HCT116 (cell line): ENCODE results near the gene HERC2. TPM values are rescaled to one million over a fixed set of nuclear protein-coding genes. Genes with fewer than 3 reads are reported as not detected.

Experiments used
- ATAC-seq: fragments of 200-7000 bp; cut with Tn5 transposase; 2 replicates; pipeline ENCODE4 v1.9.1; 2020; ENCODE audit warnings: mild to moderate bottlenecking, moderate library complexity
- BruUV-seq: library from RNA; stranded (reverse); fragments of 400-500 nt; replicated peaks from 2 replicates; lab custom pipeline; 2021; lab: Mats Ljungman, UMichigan
- CTCF ChIA-PET: fragments of 300-600 bp; sonication (Branson Sonifier 250); formaldehyde crosslinking; loops from one replicate; lab custom pipeline; 2021; ENCODE audit warnings: antibody characterized with exemption; lab: Charles Lee
- POLR2A ChIA-PET: fragments of 300-600, 350-600 bp; sonication (Branson Sonifier 250); formaldehyde crosslinking; loops from one replicate; lab custom pipeline; 2021; ENCODE audit warnings: antibody characterized with exemption; lab: Charles Lee
- RAD21 ChIA-PET, 2 experiments: fragments of 300-600 bp; sonication (Branson Sonifier 250); formaldehyde crosslinking; loops; one replicate each; lab custom pipeline; 2023; ENCODE audit warnings: low total read pairs in 2 of 2; ENCODE audit not compliant: uncharacterized antibody in 2 of 2, unreplicated experiment in 2 of 2, low non-redundant PET in 1 of 2; lab: Charles Lee
- DNase-seq: peaks from one replicate; pipeline ENCODE4 v3.0.0-alpha.2; 2010; ENCODE audit warnings: low read depth, low spot score
- H2AFZ ChIP-seq: fragments of 200-600 bp; shearing (Covaris generic), sonication (generic); 2 replicates; pipeline ENCODE4 v1.6.1; 2017; ENCODE audit warnings: low read depth, mixed run types, mixed read lengths, antibody characterized with exemption, low read length; ENCODE audit not compliant: poor library complexity, severe bottlenecking
- H3K27ac ChIP-seq: 2 replicates; pipeline ENCODE4 v1.5.1; 2012; ENCODE audit warnings: low read depth, low read length
- H3K27me3 ChIP-seq: fragments of 200-600 bp; sonication (generic); 2 replicates; pipeline ENCODE4 v1.6.1; 2016; ENCODE audit warnings: mixed run types, low read length, mixed read lengths; ENCODE audit not compliant: insufficient read depth
- H3K36me3 ChIP-seq, 2 experiments: fragments of 200-500 bp in 1 of 2; fragments of 200-600 bp in 1 of 2; sonication (Bioruptor generic) in 1 of 2; sonication (generic) in 1 of 2; 2 replicates each; pipeline versions ENCODE4 v1.5.1 to v1.6.1; 2014 to 2016; ENCODE audit warnings: low read length in 2 of 2, inconsistent platforms in 1 of 2, mixed read lengths in 1 of 2, mixed run types in 1 of 2; ENCODE audit not compliant: insufficient read depth in 2 of 2, control insufficient read depth in 1 of 2
- H3K4me1 ChIP-seq, 2 experiments: fragments of 200-600 bp in 1 of 2; sonication (generic) in 1 of 2; 2 replicates each; pipeline versions ENCODE4 v1.5.1 to v1.6.1; 2012 to 2017; ENCODE audit warnings: low read length in 2 of 2, inconsistent platforms in 1 of 2, mild to moderate bottlenecking in 1 of 2, mixed read lengths in 1 of 2, mixed run types in 1 of 2, moderate library complexity in 1 of 2; ENCODE audit not compliant: insufficient read depth in 2 of 2, control insufficient read depth in 1 of 2
- H3K4me2 ChIP-seq: fragments of 200-600 bp; sonication (generic); 2 replicates; pipeline ENCODE4 v1.6.1; 2017; ENCODE audit warnings: mixed run types, low read length, mixed read lengths
- H3K4me3 ChIP-seq, 2 experiments: fragments of 200-600 bp in 1 of 2; sonication (generic) in 1 of 2; replicated peaks in 1 of 2; 2 replicates each; pipeline ENCODE4 v1.5.1; 2011 to 2016; ENCODE audit warnings: low read length in 2 of 2, control low read depth in 1 of 2, low read depth in 1 of 2, mild to moderate bottlenecking in 1 of 2, mixed read lengths in 1 of 2, mixed run types in 1 of 2
- H3K79me2 ChIP-seq: fragments of 200-600 bp; sonication (generic); 2 replicates; pipeline ENCODE4 v1.6.1; 2017; ENCODE audit warnings: mild to moderate bottlenecking, mixed run types, low read length, moderate library complexity, mixed read lengths; ENCODE audit not compliant: insufficient read depth
- H3K9ac ChIP-seq: fragments of 200-600 bp; sonication (generic); 2 replicates; pipeline ENCODE4 v1.6.1; 2016; ENCODE audit warnings: low read length, mixed read lengths
- H3K9me2 ChIP-seq: fragments of 200-600 bp; sonication (generic), shearing (Covaris generic); 2 replicates; pipeline ENCODE4 v1.6.1; 2017; ENCODE audit warnings: mixed run types, mild to moderate bottlenecking, moderate library complexity; ENCODE audit not compliant: insufficient read depth
- H3K9me3 ChIP-seq, 2 experiments: fragments of 200-500 bp in 1 of 2; fragments of 200-600 bp in 1 of 2; sonication (Bioruptor generic) in 1 of 2; sonication (generic) in 1 of 2; 2 replicates each; pipeline ENCODE4 v1.6.1; 2014 to 2017; ENCODE audit warnings: low read length in 2 of 2, mixed read lengths in 2 of 2, inconsistent platforms in 1 of 2, low read depth in 1 of 2, mild to moderate bottlenecking in 1 of 2, mixed run types in 1 of 2, moderate library complexity in 1 of 2; ENCODE audit not compliant: control insufficient read depth in 1 of 2, insufficient read depth in 1 of 2
- H4K20me1 ChIP-seq: fragments of 200-600 bp; sonication (generic), shearing (Covaris generic); 2 replicates; pipeline ENCODE4 v1.6.1; 2017; ENCODE audit warnings: mixed run types, mild to moderate bottlenecking, moderate library complexity; ENCODE audit not compliant: insufficient read depth
- CEBPB ChIP-seq: IDR thresholded peaks from 2 replicates; pipeline ENCODE4 v1.6.1; 2012; ENCODE audit warnings: low read depth
- SP1 ChIP-seq: IDR thresholded peaks from 2 replicates; pipeline ENCODE4 v1.6.1; 2012; ENCODE audit warnings: low read depth
- TCF7L2 ChIP-seq: IDR thresholded peaks from 2 replicates; pipeline ENCODE4 v1.7.0; 2011; ENCODE audit warnings: borderline replicate concordance, inconsistent platforms; ENCODE audit not compliant: insufficient read depth, insufficient read length; ENCODE audit errors: extremely low read depth
- ZBTB33 ChIP-seq: IDR thresholded peaks from 2 replicates; pipeline ENCODE4 v1.6.1; 2011; ENCODE audit warnings: mild to moderate bottlenecking, low read length, moderate library complexity; ENCODE audit not compliant: insufficient replicate concordance; ENCODE audit errors: extremely low read depth
- intact Hi-C: fragments of 100-400 bp; cut with micrococcal nuclease; formaldehyde crosslinking; loops from 2 replicates; pipeline ENCODE4 v1.10.0; 2022
- total RNA-seq: library from RNA; stranded (reverse); gene quantifications from one replicate; pipeline ENCODE4 v1.2.1, GENCODE V29; 2021; ENCODE audit not compliant: unreplicated experiment

HERC2 gene
- total RNA-seq, 1 experiment from 2014 or later = 55.5 TPM

- POLR2A ChIA-PET = no interaction called here
- H3K36me3 ChIP-seq = peaks cover 0 to 3% of the 10 kb centered on the region in 2 experiments; a peak in 3 of 4 replicates
These were observed 190.0 kb downstream of the HERC2 start for GRCh38 chr15:28131946-28132345.

GRCh38 chr15:28131400-28131799 lies 190.6 kb downstream of the HERC2 start:
- no peaks in the 10 kb centered on the region for H3K27me3 ChIP-seq
- ATAC-seq = no peak
- H3K9me3 ChIP-seq = no peaks in the 10 kb centered on the region
- no peak overlapping the region for H3K4me3 ChIP-seq
- H2AFZ ChIP-seq = no peak overlapping the region
- intact Hi-C loops = no loop called here
- H3K79me2 ChIP-seq = no peaks in the 10 kb centered on the region
- RAD21 ChIA-PET = no interaction called here
- no peak overlapping the region for H3K27ac ChIP-seq
- H3K4me1 ChIP-seq = no peaks in the 10 kb centered on the region
- DNase-seq = no peak
- H3K9ac ChIP-seq = no peak overlapping the region
- peaks cover 0 to 3% of the 10 kb centered on the region in 2 experiments; a peak in 3 of 4 replicates for H3K36me3 ChIP-seq
- BruUV-seq = no TSS peak
- H4K20me1 ChIP-seq = no peaks in the 10 kb centered on the region
- no peaks in the 10 kb centered on the region for H3K9me2 ChIP-seq
- CTCF ChIA-PET = no interaction called here
- POLR2A ChIA-PET = no interaction called here
- no peak overlapping the region for H3K4me2 ChIP-seq
- no peak for TF ChIP-seq TCF7L2

More at GRCh38 chr15:28131946-28132345, 190.0 kb downstream of the HERC2 start:
- Histone ChIP-seq H4K20me1 (no peaks in the 10 kb centered on the region), H3K4me3 (no peak overlapping the region), H3K9me2 (no peaks in the 10 kb centered on the region), H2AFZ (no peak overlapping the region), H3K9ac (no peak overlapping the region), H3K27ac (no peak overlapping the region), H3K9me3 (no peaks in the 10 kb centered on the region), H3K27me3 (no peaks in the 10 kb centered on the region), H3K4me2 (no peak overlapping the region), H3K4me1 (no peaks in the 10 kb centered on the region), H3K79me2 (no peaks in the 10 kb centered on the region)
- DNase-seq (no peak), ATAC-seq (no peak)
- ChIA-PET RAD21 (no interaction called here), CTCF (no interaction called here)
- TF ChIP-seq ZBTB33 = no peak
- TF ChIP-seq CEBPB = no peak
- TF ChIP-seq SP1 = no peak
- intact Hi-C loops = no loop called here
- BruUV-seq = no TSS peak
